ENCODE results near the gene CLMN. TPM values are rescaled to one million over a fixed set of nuclear protein-coding genes. Genes with fewer than 3 reads are reported as not detected.

CLMN gene
- total RNA-seq, 2 experiments from 2014 or later: 0.27 to 0.67 TPM

GRCh38 chr14:95200404-95200803 is 119.3 kb downstream of the CLMN start:
- Mint-ChIP-seq H3K4me1 (ENCODE audit: low read depth) (no peaks in the 10 kb centered on the region), H3K36me3 (ENCODE audit: low read depth) (no peaks in the 10 kb centered on the region), H3K27me3 (no peaks in the 10 kb centered on the region), H3K4me3 (no peak overlapping the region), H3K27ac (no peak overlapping the region), H3K9me3 (no peaks in the 10 kb centered on the region)
- ChIA-PET CTCF (no interaction called here), POLR2A (no interaction called here)
- intact Hi-C loops (cut with DNase I, micrococcal nuclease): no loop called here
- Histone ChIP-seq H3K4me3 (ENCODE audit: low read length) (no peak overlapping the region), H3K27ac (ENCODE audit: low read depth in 1 of 2, low read length in 2 of 2) (no peak overlapping the region), H3K9me3 (ENCODE audit: control insufficient read depth in 1 of 2, insufficient read depth in 1 of 2, low read length in 2 of 2) (no peaks in the 10 kb centered on the region), H3K27me3 (ENCODE audit: control insufficient read depth in 1 of 2, insufficient read depth in 2 of 2, low read length in 2 of 2) (no peaks in the 10 kb centered on the region), H3K36me3 (ENCODE audit: insufficient read depth, low read length) (no peaks in the 10 kb centered on the region), H3K4me1 (ENCODE audit: insufficient read depth, low read length) (peaks cover 3% of the 10 kb centered on the region)
- ATAC-seq (ENCODE audit: poor library complexity): no peak
- no peak for DNase-seq
- no peak for TF ChIP-seq CTCF (IDR thresholded peaks at IDR 0.05)

- no peaks in the 10 kb centered on the region for H3K27me3 Mint-ChIP-seq
- no peaks in the 10 kb centered on the region for H3K36me3 Mint-ChIP-seq (ENCODE audit: low read depth)
- no peaks in the 10 kb centered on the region for H3K36me3 ChIP-seq (ENCODE audit: insufficient read depth, low read length)
- peaks cover 3% of the 10 kb centered on the region for H3K4me1 ChIP-seq (ENCODE audit: insufficient read depth, low read length)
- POLR2A ChIA-PET: no interaction called here
- intact Hi-C loops (cut with DNase I, micrococcal nuclease): loop anchor here in 1 of 2 experiments (10.0 kb wide), 1 partner anchor 85 kb away; no protein-coding TSS in a partner anchor
- DNase-seq (no peak), ATAC-seq (ENCODE audit: poor library complexity) (no peak)
- no peak overlapping the region for H3K4me3 Mint-ChIP-seq
- no peak for TF ChIP-seq CTCF (IDR thresholded peaks at IDR 0.05)
- no peaks in the 10 kb centered on the region for H3K4me1 Mint-ChIP-seq (ENCODE audit: low read depth)
- H3K27ac ChIP-seq (ENCODE audit: low read depth in 1 of 2, low read length in 2 of 2): no peak overlapping the region
- no peak overlapping the region for H3K4me3 ChIP-seq (ENCODE audit: low read length)
- CTCF ChIA-PET: no interaction called here
- no peaks in the 10 kb centered on the region for H3K27me3 ChIP-seq (ENCODE audit: control insufficient read depth in 1 of 2, insufficient read depth in 2 of 2, low read length in 2 of 2)
- H3K9me3 ChIP-seq (ENCODE audit: control insufficient read depth in 1 of 2, insufficient read depth in 1 of 2, low read length in 2 of 2): no peaks in the 10 kb centered on the region
- no peak overlapping the region for H3K27ac Mint-ChIP-seq
- H3K9me3 Mint-ChIP-seq: no peaks in the 10 kb centered on the region
Observed at GRCh38 chr14:95199298-95199983, 120.3 kb downstream of the CLMN start.

- Histone ChIP-seq H3K4me1 (ENCODE audit: insufficient read depth, low read length) (peaks cover 3% of the 10 kb centered on the region), H3K27me3 (ENCODE audit: control insufficient read depth in 1 of 2, insufficient read depth in 2 of 2, low read length in 2 of 2) (no peaks in the 10 kb centered on the region), H3K36me3 (ENCODE audit: insufficient read depth, low read length) (no peaks in the 10 kb centered on the region), H3K27ac (ENCODE audit: low read depth in 1 of 2, low read length in 2 of 2) (no peak overlapping the region), H3K9me3 (ENCODE audit: control insufficient read depth in 1 of 2, insufficient read depth in 1 of 2, low read length in 2 of 2) (no peaks in the 10 kb centered on the region), H3K4me3 (ENCODE audit: low read length) (no peak overlapping the region)
- ChIA-PET CTCF (no interaction called here), POLR2A (no interaction called here)
- TF ChIP-seq CTCF (IDR thresholded peaks at IDR 0.05): no peak
- Mint-ChIP-seq H3K4me3 (no peak overlapping the region), H3K9me3 (no peaks in the 10 kb centered on the region), H3K27me3 (no peaks in the 10 kb centered on the region), H3K27ac (no peak overlapping the region), H3K36me3 (ENCODE audit: low read depth) (no peaks in the 10 kb centered on the region), H3K4me1 (ENCODE audit: low read depth) (no peaks in the 10 kb centered on the region)
- intact Hi-C loops (cut with DNase I, micrococcal nuclease): loop anchor here in 1 of 2 experiments (10.0 kb wide), 1 partner anchor 84 kb away; no protein-coding TSS in a partner anchor
- DNase-seq: no peak
- no peak for ATAC-seq (ENCODE audit: poor library complexity)
Observed at GRCh38 chr14:95198320-95198719, 121.4 kb downstream of the CLMN start.
